Measurements from ENCODE around the gene MTCL1.

DNA sequence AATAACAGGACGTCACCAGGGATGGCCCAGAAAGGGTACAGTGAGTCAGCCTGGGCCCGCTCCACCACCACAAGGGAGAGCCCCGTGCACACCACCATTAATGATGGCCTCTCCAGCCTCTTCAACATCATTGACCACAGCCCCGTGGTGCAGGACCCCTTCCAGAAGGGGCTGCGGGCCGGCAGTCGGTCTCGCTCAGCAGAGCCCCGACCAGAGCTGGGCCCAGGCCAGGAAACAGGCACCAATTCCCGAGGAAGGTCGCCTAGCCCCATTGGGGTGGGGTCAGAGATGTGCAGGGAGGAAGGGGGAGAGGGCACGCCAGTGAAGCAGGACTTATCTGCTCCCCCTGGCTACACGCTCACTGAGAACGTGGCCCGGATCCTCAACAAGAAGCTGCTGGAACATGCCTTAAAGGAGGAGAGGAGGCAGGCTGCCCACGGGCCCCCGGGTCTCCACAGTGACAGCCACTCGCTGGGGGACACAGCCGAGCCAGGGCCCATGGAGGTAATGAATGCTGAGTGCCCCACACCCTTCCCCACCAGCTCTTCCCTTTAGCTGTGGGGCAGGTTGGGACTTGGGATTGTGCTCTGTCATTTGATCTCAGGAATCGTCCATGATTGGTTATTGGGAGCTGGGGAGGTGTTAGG is 120.5 kb downstream of the MTCL1 start:
- TF ChIP-seq, protein P1, sequence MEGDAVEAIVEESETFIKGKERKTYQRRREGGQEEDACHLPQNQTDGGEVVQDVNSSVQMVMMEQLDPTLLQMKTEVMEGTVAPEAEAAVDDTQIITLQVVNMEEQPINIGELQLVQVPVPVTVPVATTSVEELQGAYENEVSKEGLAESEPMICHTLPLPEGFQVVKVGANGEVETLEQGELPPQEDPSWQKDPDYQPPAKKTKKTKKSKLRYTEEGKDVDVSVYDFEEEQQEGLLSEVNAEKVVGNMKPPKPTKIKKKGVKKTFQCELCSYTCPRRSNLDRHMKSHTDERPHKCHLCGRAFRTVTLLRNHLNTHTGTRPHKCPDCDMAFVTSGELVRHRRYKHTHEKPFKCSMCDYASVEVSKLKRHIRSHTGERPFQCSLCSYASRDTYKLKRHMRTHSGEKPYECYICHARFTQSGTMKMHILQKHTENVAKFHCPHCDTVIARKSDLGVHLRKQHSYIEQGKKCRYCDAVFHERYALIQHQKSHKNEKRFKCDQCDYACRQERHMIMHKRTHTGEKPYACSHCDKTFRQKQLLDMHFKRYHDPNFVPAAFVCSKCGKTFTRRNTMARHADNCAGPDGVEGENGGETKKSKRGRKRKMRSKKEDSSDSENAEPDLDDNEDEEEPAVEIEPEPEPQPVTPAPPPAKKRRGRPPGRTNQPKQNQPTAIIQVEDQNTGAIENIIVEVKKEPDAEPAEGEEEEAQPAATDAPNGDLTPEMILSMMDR (IDR thresholded peaks at IDR 0.05): no peak
- no peak for TF ChIP-seq POLR2A (IDR thresholded peaks at IDR 0.05)

Data from adrenal gland (tissue), 5 donors.